Breast epithelium (tissue), 4 donors: ENCODE data around the gene SLC39A11. TPM values are rescaled to one million over a fixed set of nuclear protein-coding genes. Genes with fewer than 3 reads are reported as not detected.

Experiments
- DNase-seq, 2 donors: peaks; one replicate each; pipeline ENCODE4 v3.0.0-alpha.2; 2019; ENCODE audit warnings: low spot score in 2 of 2
- H3K27ac ChIP-seq, 2 donors: fragments of 200-600 bp; sonication (generic) in 1 of 2; one replicate each; pipeline ENCODE4 v1.5.1; 2016 to 2019; ENCODE audit warnings: mild to moderate bottlenecking in 1 of 2
- H3K27me3 ChIP-seq, 2 donors: fragments of 200-600 bp; sonication (generic) in 1 of 2; one replicate each; pipeline versions ENCODE4 v1.5.1 to v1.6.0; 2017 to 2019; ENCODE audit warnings: control low read depth in 1 of 2, mild to moderate bottlenecking in 1 of 2
- H3K36me3 ChIP-seq: fragments of 200-600 bp; one replicate; pipeline ENCODE4 v1.5.1; 2019
- H3K4me1 ChIP-seq, 2 donors: fragments of 200-600 bp; sonication (generic); one replicate each; pipeline ENCODE4 v1.5.1; 2016 to 2019; ENCODE audit warnings: control low read depth in 1 of 2
- H3K4me3 ChIP-seq, 3 donors: fragments of 200-600 bp; sonication (generic); 1 replicate in 2 of 3; 2 replicates in 1 of 3; pipeline ENCODE4 v1.5.1; 2016 to 2019; ENCODE audit warnings: mild to moderate bottlenecking in 3 of 3, moderate library complexity in 2 of 3
- H3K9me3 ChIP-seq, 2 donors: fragments of 200-600 bp; sonication (generic) in 1 of 2; one replicate each; pipeline ENCODE4 v1.5.1; 2016 to 2019; ENCODE audit warnings: control low read depth in 1 of 2
- CTCF ChIP-seq, 3 donors: fragments of 450-650 bp; IDR thresholded peaks; one replicate each; pipeline ENCODE4 v1.5.1; 2016 to 2017; ENCODE audit warnings: antibody characterized with exemption in 3 of 3, mild to moderate bottlenecking in 3 of 3, moderate library complexity in 3 of 3
- POLR2A ChIP-seq: fragments of 450-650 bp; IDR thresholded peaks from one replicate; pipeline ENCODE4 v1.6.1; 2016; ENCODE audit warnings: antibody characterized with exemption, mild to moderate bottlenecking, moderate library complexity
- POLR2AphosphoS5 ChIP-seq, 3 donors: sonication (generic); formaldehyde crosslinking; IDR thresholded peaks; one replicate each; pipeline ENCODE4 v1.6.1; 2017; ENCODE audit warnings: antibody characterized with exemption in 3 of 3
- intact Hi-C: fragments of 100-400 bp; cut with DNase I; formaldehyde crosslinking; loops from one replicate; pipeline ENCODE4 v1.15.1; 2023; ENCODE audit warnings: low total_unique reads
- total RNA-seq, 3 donors: library from RNA; depleted of rRNA; stranded (reverse); fragments of >200 nt; gene quantifications; one replicate each; pipeline ENCODE4 v1.1.0, GENCODE V29; 2016

Gene SLC39A11
- total RNA-seq, 3 donors from 2014 or later, result 31.8 to 54.6 (median 47.0) TPM

- Histone ChIP-seq H3K4me3 (no peak overlapping the region), H3K4me1 (no peaks in the 10 kb centered on the region), H3K27me3 (no peaks in the 10 kb centered on the region), H3K9me3 (peaks cover 4 to 6% of the 10 kb centered on the region in 2 donors), H3K27ac (no peak overlapping the region), H3K36me3 (no peaks in the 10 kb centered on the region)
- TF ChIP-seq POLR2A, result no peak
- TF ChIP-seq CTCF (IDR thresholded peaks at IDR 0.05), result no peak
- no peak for TF ChIP-seq POLR2AphosphoS5 (IDR thresholded peaks at IDR 0.05)
- intact Hi-C loops, result no loop called here
- no peak for DNase-seq
These were observed 320.1 kb downstream of the SLC39A11 start for GRCh38 chr17:72772331-72772821.

DNA sequence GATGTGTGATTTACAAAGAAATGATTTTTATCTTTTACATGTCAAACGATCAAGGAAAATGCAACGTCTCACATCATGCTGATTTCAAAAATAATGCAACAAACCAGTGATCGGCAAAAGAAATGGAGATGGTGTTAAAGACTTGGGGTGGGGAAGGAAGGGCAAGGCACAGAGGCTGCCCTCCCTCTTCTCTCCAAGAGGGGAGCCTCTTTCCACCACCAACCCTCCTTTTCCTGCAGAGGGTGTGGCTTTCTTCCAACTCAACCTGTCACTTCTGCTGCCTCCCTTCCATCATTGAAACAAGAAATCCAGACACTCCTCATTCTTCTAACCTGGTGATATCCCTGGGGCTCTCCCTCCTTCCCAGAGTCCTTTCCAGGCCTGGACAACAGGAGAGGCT is 320.8 kb downstream of the SLC39A11 start:
- Histone ChIP-seq H3K27me3 (no peaks in the 10 kb centered on the region), H3K27ac (no peak overlapping the region), H3K9me3 (peaks cover 4 to 6% of the 10 kb centered on the region in 2 donors), H3K36me3 (no peaks in the 10 kb centered on the region), H3K4me1 (no peaks in the 10 kb centered on the region), H3K4me3 (no peak overlapping the region)
- DNase-seq, result no peak
- intact Hi-C loops, result no loop called here
- no peak for TF ChIP-seq CTCF (IDR thresholded peaks at IDR 0.05)
- TF ChIP-seq POLR2A, result no peak
- no peak for TF ChIP-seq POLR2AphosphoS5 (IDR thresholded peaks at IDR 0.05)

DNA sequence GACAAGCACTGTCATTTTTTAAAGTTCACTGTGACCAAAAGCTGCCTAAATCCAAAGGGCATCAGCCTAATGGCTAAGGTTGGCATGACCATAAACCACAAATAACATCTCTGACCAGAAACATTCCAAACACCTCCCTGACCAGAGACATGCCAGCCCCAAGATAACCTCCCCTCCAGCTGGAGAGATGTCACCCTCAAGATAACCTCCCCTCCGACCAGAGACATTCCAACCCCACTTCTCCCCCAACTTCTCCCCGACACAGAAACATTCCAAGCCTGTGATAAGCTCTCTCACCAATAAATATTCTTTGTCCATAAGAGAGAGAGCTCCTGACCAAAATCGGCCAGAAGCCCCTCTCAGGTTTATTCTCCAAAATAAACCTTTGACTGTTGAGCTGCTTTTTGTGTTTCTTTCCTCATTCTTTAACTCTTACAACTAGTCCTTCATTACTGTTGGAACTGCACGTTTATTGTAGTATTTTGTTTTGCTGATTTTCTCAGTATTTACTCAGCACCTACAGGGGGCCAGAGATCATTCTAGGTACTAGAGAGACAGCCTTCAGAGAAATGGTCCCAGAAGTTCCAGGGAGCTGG is 325.6 kb downstream of the SLC39A11 start:
- no peaks in the 10 kb centered on the region for H3K4me1 ChIP-seq
- H3K9me3 ChIP-seq, result peaks cover 4 to 6% of the 10 kb centered on the region in 2 donors
- intact Hi-C loops, result no loop called here
- no peak for TF ChIP-seq CTCF (IDR thresholded peaks at IDR 0.05)
- TF ChIP-seq POLR2AphosphoS5 (IDR thresholded peaks at IDR 0.05), result no peak
- no peak for TF ChIP-seq POLR2A
- no peaks in the 10 kb centered on the region for H3K27me3 ChIP-seq
- no peak for DNase-seq
- H3K27ac ChIP-seq, result no peak overlapping the region
- no peak overlapping the region for H3K4me3 ChIP-seq
- no peaks in the 10 kb centered on the region for H3K36me3 ChIP-seq

GRCh38 chr17:72765368-72766153 is 326.9 kb downstream of the SLC39A11 start:
- no peak for DNase-seq
- Histone ChIP-seq H3K36me3 (no peaks in the 10 kb centered on the region), H3K9me3 (peaks cover 3 to 5% of the 10 kb centered on the region in 2 donors), H3K27ac (no peak overlapping the region), H3K27me3 (no peaks in the 10 kb centered on the region), H3K4me3 (no peak overlapping the region), H3K4me1 (no peaks in the 10 kb centered on the region)
- TF ChIP-seq CTCF (IDR thresholded peaks at IDR 0.05) (no peak), POLR2AphosphoS5 (IDR thresholded peaks at IDR 0.05) (no peak), POLR2A (no peak)
- intact Hi-C loops, result no loop called here

GRCh38 chr17:72764632-72765041 is 327.9 kb downstream of the SLC39A11 start:
- no peaks in the 10 kb centered on the region for H3K27me3 ChIP-seq
- H3K27ac ChIP-seq, result no peak overlapping the region
- intact Hi-C loops, result no loop called here
- H3K9me3 ChIP-seq, result no peaks in the 10 kb centered on the region
- no peak overlapping the region for H3K4me3 ChIP-seq
- DNase-seq, result no peak
- H3K4me1 ChIP-seq, result no peaks in the 10 kb centered on the region
- H3K36me3 ChIP-seq, result no peaks in the 10 kb centered on the region
- no peak for TF ChIP-seq POLR2AphosphoS5 (IDR thresholded peaks at IDR 0.05)
- TF ChIP-seq POLR2A, result no peak
